Adrenal gland (tissue), 12 donors: ENCODE data around the gene RSKR. TPM values are rescaled to one million over a fixed set of nuclear protein-coding genes. Genes with fewer than 3 reads are reported as not detected.
A peak's percentile ranks its signal among the peaks of the same experiment; 100 is the strongest.

ENCODE experiments used
- DNase-seq, 7 donors: peaks; one replicate each; pipeline ENCODE4 v3.0.0-alpha.2; 2019 to 2020
- H3K27ac ChIP-seq, 5 donors: fragments of 200-600 bp; sonication (generic) in 4 of 5; 1 replicate in 3 of 5; 2 replicates in 2 of 5; pipeline versions ENCODE4 v1.5.1 to v1.8.0; 2016 to 2020; ENCODE audit warnings: mild to moderate bottlenecking in 1 of 5
- H3K27me3 ChIP-seq: fragments of 200-600 bp; 2 replicates; pipeline ENCODE4 v1.8.0; 2021
- H3K36me3 ChIP-seq, 2 donors: fragments of 200-600 bp; replicated peaks in 1 of 2; 1 replicate in 1 of 2; 2 replicates in 1 of 2; pipeline versions ENCODE4 v1.5.1 to v1.8.0; 2018 to 2022
- H3K4me1 ChIP-seq, 2 donors: fragments of 200-600 bp; replicated peaks in 1 of 2; 1 replicate in 1 of 2; 2 replicates in 1 of 2; pipeline versions ENCODE4 v1.5.1 to v1.8.0; 2018 to 2021
- H3K4me3 ChIP-seq, 4 donors: fragments of 200-600 bp; sonication (generic) in 3 of 4; one replicate each; pipeline ENCODE4 v1.5.1; 2016 to 2018
- H3K9me3 ChIP-seq, 3 donors: fragments of 200-600 bp; sonication (generic) in 1 of 3; replicated peaks in 1 of 3; 1 replicate in 2 of 3; 2 replicates in 1 of 3; pipeline versions ENCODE4 v1.5.1 to v1.8.0; 2016 to 2021
- POLR2A ChIP-seq, 2 donors: fragments of 450-650 bp; IDR thresholded peaks; one replicate each; pipeline ENCODE4 v1.6.1; 2017; ENCODE audit warnings: antibody characterized with exemption in 2 of 2, mild to moderate bottlenecking in 2 of 2, moderate library complexity in 1 of 2
- WGBS, 4 donors: extraction: QIAGEN DNeasy Blood & Tissue Kit in 2 of 4; methylation state at CpG; one replicate each; pipeline versions ENCODE4 v1.1.5 to v1.1.7; 2013 to 2017; 5-methylcytosine and 5-hydroxymethylcytosine counted together
- intact Hi-C, 2 donors: fragments of 100-400 bp; cut with DNase I; formaldehyde crosslinking; loops; one replicate each; pipeline versions ENCODE4 v1.14.1 to v1.15.0; 2022 to 2023
- polyA plus RNA-seq, 3 donors: library from polyadenylated mRNA; stranded (reverse); fragments of 200-250 nt in 2 of 3; fragments of 350-450 nt in 1 of 3; fragmentation: Illumina TruSeq in 1 of 3; extraction: RNeasy Lipid Tissue Mini Kit (QIAGEN cat#74804) in 1 of 3; gene quantifications; one replicate each; pipeline ENCODE4 v1.2.3, GENCODE V29; 2013 to 2014
- total RNA-seq, 9 donors: library from RNA; depleted of rRNA in 4 of 9; stranded (reverse); fragments of >200 nt in 4 of 9; fragments of 120-200 nt in 1 of 9; fragmentation: NEBNext Ultra II Directional in 1 of 9; extraction: Animal tissue kit (Norgen Biotek cat#: 25700) in 1 of 9; gene quantifications; one replicate each; pipeline versions ENCODE4 v1.1.0 to v1.2.4, GENCODE V29; 2013 to 2023
- TF ChIP-seq, protein P1 (sequence below), 6 experiments: fragments of 450-650 bp in 4 of 6; fragments of 200-600 bp in 2 of 6; sonication (generic) in 1 of 6; IDR thresholded peaks; 1 replicate in 5 of 6; 2 replicates in 1 of 6; pipeline versions ENCODE4 v1.5.1 to v1.8.0; 2016 to 2021; ENCODE audit warnings: antibody characterized with exemption in 6 of 6, mild to moderate bottlenecking in 2 of 6, moderate library complexity in 1 of 6
- donor health status: healthy with polysubstance abuse.
- donor health status: Bipolar disorder and iron deficiency.
- donor health status: DM: yes; HTN: yes; CAD: no.
- donor health status: DM: no; HTN: no; CAD: no.
- donor health status: DM: no; HTN: no; CAD: no.
- donor health status: DM: yes; HTN: yes; CAD: no.

RSKR gene
- total and polyA plus RNA-seq, 12 donors = 1.1 to 12.3 (median 5.1) TPM

DNA sequence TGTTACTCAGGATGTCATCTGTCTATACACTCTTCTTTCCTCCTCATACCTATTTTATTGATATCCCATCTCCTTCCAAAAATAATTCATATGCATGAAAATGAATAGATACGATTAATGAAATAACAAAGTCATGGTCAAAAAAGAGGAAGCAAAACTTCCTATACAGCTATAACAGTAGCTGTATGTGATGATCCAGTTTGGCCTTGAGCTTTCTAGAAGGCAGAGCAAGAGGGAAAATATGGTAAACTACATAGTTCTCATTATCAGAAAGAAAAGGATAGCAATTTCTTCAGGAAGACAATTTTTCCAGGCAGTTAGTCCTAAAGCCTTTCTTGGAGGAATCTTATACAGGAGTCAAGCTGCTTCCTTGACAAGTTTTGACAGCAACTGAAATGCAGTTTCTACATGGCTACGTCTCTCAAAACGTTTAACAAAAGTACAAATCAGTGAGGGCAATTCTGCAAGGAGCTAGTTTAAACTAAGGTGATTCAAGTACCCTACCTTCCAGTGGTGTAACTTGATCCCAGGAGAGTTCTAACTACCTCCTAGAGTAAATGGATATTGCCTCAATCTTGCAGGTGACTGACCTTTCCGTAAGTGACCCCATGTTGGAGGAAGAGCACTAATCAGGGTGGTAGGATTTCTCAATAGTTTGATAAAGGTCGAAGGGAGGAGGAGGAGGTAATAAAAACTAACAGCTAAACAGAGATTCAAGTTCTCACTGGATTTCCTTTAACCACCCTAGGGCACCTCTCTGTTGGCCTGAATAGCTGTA lies 16.2 kb downstream of the RSKR start:
- DNase-seq = no peak
- TF ChIP-seq, protein P1, sequence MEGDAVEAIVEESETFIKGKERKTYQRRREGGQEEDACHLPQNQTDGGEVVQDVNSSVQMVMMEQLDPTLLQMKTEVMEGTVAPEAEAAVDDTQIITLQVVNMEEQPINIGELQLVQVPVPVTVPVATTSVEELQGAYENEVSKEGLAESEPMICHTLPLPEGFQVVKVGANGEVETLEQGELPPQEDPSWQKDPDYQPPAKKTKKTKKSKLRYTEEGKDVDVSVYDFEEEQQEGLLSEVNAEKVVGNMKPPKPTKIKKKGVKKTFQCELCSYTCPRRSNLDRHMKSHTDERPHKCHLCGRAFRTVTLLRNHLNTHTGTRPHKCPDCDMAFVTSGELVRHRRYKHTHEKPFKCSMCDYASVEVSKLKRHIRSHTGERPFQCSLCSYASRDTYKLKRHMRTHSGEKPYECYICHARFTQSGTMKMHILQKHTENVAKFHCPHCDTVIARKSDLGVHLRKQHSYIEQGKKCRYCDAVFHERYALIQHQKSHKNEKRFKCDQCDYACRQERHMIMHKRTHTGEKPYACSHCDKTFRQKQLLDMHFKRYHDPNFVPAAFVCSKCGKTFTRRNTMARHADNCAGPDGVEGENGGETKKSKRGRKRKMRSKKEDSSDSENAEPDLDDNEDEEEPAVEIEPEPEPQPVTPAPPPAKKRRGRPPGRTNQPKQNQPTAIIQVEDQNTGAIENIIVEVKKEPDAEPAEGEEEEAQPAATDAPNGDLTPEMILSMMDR (IDR thresholded peaks at IDR 0.05) = no peak
- TF ChIP-seq POLR2A (IDR thresholded peaks at IDR 0.05) = no peak
- intact Hi-C loops = no loop called here
- WGBS, 4 donors = 29 to 46% (median 38%) methylated on average over 5 of the region's 5 CpGs
- peak overlapping the region in 1 of 4 donors; percentile 56 for H3K4me3 ChIP-seq
- no peaks in the 10 kb centered on the region for H3K9me3 ChIP-seq
- peak overlapping the region in 1 of 5 donors; percentile 98 for H3K27ac ChIP-seq
- H3K27me3 ChIP-seq = no peaks in the 10 kb centered on the region
- H3K4me1 ChIP-seq = peaks cover 0 to 19% of the 10 kb centered on the region in 2 donors
- H3K36me3 ChIP-seq = no peaks in the 10 kb centered on the region

GRCh38 chr17:28592260-28592659 lies 21.7 kb downstream of the RSKR start:
- no peaks in the 10 kb centered on the region for H3K9me3 ChIP-seq
- intact Hi-C loops = no loop called here
- TF ChIP-seq POLR2A (IDR thresholded peaks at IDR 0.05) = no peak
- TF ChIP-seq, protein P1 (IDR thresholded peaks at IDR 0.05) = no peak
- peaks cover 0 to 4% of the 10 kb centered on the region in 2 donors for H3K36me3 ChIP-seq
- H3K4me1 ChIP-seq = no peaks in the 10 kb centered on the region
- no peak overlapping the region for H3K27ac ChIP-seq
- no peaks in the 10 kb centered on the region for H3K27me3 ChIP-seq
- H3K4me3 ChIP-seq = no peak overlapping the region
- 92 to 96% (median 95%) methylated on average over 4 of the region's 4 CpGs for WGBS, 4 donors
- DNase-seq = no peak

DNA sequence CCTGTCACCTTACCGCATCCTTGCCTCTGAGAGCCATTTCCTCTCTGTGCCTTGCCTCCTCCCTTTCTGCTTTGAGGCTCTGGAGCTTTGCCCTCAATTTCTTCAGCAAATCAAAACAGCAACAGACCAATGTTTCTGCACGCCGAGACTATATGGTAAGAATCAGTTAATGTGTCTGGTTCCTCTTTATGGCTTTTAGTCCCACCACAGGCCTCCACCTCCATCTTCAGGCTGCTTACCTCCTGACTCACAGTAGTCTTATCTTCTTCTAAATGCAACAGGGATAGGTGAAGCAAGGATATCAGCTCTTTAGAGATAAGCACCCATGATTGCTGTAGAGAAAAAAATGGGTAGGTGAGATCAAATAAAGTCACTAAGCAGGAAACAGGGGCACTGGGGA lies 28.1 kb downstream of the RSKR start:
- Histone ChIP-seq H3K9me3 (no peaks in the 10 kb centered on the region), H3K27me3 (no peaks in the 10 kb centered on the region), H3K4me1 (no peaks in the 10 kb centered on the region), H3K4me3 (no peak overlapping the region), H3K36me3 (peaks cover 0 to 21% of the 10 kb centered on the region in 2 donors), H3K27ac (no peak overlapping the region)
- intact Hi-C loops = no loop called here
- TF ChIP-seq, protein P1 (IDR thresholded peaks at IDR 0.05) = no peak
- no peak for TF ChIP-seq POLR2A (IDR thresholded peaks at IDR 0.05)
- DNase-seq = no peak
- 89 to 95% (median 95%) methylated on average over 3 of the region's 3 CpGs for WGBS, 4 donors

DNA sequence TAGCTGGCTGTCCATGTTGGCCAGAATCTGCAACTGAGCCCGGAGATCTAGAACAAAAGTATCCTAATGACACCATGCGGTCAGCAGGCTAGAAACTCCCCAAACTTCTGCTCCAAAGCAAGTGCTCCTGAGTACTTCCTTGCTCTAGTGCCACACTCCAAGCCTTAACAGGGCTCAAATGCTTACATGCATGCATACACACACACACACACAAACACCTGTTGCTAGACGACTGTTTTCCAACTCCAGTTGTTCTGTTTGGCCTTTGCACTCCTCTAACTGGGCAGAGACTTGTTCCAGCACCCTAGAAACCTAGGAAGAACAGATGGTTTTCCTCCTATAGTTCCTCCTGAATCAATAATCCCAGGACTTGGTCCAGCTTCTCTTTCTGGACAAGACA lies 29.6 kb downstream of the RSKR start:
- H3K27me3 ChIP-seq = no peaks in the 10 kb centered on the region
- no peak overlapping the region for H3K4me3 ChIP-seq
- H3K27ac ChIP-seq = no peak overlapping the region
- H3K9me3 ChIP-seq = no peaks in the 10 kb centered on the region
- DNase-seq = no peak
- peaks cover 0 to 21% of the 10 kb centered on the region in 2 donors for H3K36me3 ChIP-seq
- intact Hi-C loops = no loop called here
- no peaks in the 10 kb centered on the region for H3K4me1 ChIP-seq
- 73 to 95% (median 90%) methylated on average over 3 of the region's 3 CpGs for WGBS, 4 donors
- TF ChIP-seq, protein P1 (IDR thresholded peaks at IDR 0.05) = no peak
- TF ChIP-seq POLR2A (IDR thresholded peaks at IDR 0.05) = no peak
